GM18861 (cell line): ENCODE data around the gene INAVA.
"Not testable (repeated sequence)": the region's sequence is repeated elsewhere in the genome, so short reads cannot be mapped to it uniquely, and the experiment has no call there.

ENCODE experiments used
- ATAC-seq: cut with Tn5 transposase; IDR thresholded peaks from one replicate; pipeline ENCODE4 v1.9.1; 2021; ENCODE audit not compliant: unreplicated experiment

Gene INAVA

GRCh38 chr1:200917291-200917817 lies 22.7 kb downstream of the INAVA start:
- ATAC-seq: no peak

DNA sequence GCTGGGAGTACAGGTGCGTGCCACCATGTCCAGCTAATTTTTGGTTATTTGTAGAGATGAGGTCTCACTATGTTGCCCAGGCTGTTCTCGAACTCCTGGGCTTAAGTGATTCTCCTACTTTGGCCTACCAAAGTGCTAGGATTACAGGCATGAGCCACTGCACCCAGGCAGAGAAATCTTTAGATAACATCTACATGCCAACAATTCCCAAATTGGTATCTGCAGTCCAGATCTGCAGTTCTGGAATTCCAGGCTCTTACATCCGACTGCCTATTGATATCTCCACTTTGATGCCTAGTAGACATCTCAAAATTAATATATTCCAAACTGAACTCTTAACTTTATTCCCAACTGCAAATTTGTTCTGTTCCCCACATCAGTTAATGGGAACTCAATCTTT lies 23.3 kb downstream of the INAVA start:
- no peak for ATAC-seq

GRCh38 chr1:200919386-200919785 lies 24.7 kb downstream of the INAVA start:
- ATAC-seq: no peak

- ATAC-seq: no peak
Observed at GRCh38 chr1:200921571-200922110, 26.9 kb downstream of the INAVA start.

GRCh38 chr1:200922406-200922805 lies 27.7 kb downstream of the INAVA start:
- no peak for ATAC-seq

GRCh38 chr1:200923601-200924000 lies 28.9 kb downstream of the INAVA start:
- ATAC-seq: no peak

- ATAC-seq: no peak
Observed at GRCh38 chr1:200925831-200926230, 31.1 kb downstream of the INAVA start.

DNA sequence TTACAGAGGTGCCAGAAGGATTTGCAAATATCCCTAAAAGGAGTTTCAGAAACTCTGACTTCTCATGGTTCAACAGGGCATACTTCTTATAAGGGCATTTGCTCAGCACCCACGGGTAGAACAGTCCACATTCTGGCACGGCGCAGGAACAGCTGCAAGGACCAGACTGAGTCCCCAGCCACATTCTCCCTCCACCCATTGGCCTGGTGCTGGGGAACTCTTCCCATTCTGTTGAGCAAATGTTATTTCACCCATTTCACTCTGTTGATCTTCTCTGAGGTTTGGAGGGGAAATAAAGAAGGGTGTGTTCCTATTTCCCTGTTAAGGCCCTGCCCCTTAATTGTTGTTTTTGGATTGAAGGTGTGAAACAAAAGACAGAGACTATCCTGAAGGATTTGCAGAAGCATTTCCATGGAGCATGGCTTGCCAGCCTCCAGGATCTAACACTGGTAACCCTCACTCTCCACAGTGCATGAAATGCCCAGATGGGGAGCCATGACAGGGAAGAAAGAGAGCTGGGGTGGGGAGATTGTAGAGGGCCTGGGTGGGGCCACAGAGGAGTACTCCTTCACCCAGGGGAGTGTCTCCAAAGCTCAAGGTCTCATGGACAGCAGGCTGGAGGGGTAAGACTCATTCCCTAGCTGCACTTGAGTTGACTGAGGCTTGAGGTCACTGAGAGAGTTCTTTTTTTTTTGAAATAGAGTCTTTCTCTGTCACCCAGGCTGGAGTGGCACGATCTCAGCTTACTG lies 35.0 kb downstream of the INAVA start:
- ATAC-seq: no peak

DNA sequence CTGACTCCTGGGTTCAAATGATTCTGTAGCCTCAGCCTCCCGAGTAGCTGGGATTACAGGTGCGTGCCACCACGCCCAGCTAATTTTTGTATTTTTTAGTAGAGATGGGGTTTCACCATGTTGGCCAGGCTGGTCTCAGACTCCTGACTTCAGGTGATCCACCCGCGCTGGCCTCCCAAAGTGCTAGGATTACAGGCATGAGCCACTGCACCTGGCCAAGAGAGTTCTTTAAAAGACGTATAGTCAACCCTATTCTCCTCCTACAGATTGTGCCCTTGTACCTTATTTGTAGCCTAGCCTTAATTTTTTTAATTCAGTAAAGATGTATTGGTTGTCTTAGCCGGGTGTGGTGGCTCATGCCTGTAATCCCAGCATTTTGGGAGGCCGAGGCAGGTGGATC lies 35.6 kb downstream of the INAVA start:
- ATAC-seq: not testable (repeated sequence)

DNA sequence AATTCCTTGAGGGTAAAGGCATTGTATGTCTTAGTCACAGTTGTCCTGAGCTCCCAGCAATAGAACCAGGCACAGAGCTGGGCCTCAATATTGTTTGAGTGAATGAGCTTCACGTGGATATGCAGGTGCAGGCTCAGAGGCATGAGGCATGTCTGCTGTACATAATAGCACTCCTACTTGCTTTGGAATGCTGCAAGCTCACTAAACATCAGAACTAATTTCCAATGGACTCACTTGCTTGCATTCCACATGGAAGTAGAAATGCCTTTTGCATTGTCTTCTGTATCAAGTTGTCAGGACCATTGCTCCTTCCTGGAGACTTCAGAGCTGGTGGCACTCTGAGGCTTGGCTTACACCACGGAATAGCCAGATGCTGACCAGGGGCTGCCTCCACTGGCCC lies 37.1 kb downstream of the INAVA start:
- no peak for ATAC-seq

DNA sequence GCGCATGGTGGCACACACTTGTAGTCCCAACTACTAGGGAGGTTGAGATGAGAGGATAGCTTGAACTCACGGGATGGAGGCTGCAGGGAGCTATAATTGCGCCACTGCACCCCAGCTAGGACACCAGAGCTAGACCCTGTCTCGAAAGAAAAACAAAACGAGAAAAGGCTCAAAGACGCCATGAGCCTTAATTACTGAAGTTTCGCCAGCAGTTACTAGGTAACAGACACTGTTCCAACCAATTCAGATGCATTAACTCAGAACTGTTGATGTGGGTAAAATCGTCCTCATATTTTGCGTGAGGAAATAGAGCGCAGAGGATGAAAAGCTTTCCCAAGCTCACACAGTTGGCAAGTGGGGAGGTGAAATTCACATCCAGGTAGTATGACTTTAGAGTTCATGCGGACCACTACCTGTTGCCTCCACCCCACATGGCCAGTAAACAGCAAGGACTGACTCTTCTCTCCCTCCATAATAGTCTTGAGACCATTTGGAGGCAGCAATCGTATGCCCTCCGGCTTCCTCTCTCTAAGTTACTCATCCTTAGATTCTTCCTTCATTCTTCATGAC lies 40.1 kb downstream of the INAVA start:
- no peak for ATAC-seq

GRCh38 chr1:200935286-200935962 lies 40.7 kb downstream of the INAVA start:
- not testable (repeated sequence) for ATAC-seq

- no peak for ATAC-seq
Observed at GRCh38 chr1:200938955-200939354, 44.3 kb downstream of the INAVA start.

GRCh38 chr1:200945111-200945510 lies 50.4 kb downstream of the INAVA start:
- ATAC-seq: no peak

DNA sequence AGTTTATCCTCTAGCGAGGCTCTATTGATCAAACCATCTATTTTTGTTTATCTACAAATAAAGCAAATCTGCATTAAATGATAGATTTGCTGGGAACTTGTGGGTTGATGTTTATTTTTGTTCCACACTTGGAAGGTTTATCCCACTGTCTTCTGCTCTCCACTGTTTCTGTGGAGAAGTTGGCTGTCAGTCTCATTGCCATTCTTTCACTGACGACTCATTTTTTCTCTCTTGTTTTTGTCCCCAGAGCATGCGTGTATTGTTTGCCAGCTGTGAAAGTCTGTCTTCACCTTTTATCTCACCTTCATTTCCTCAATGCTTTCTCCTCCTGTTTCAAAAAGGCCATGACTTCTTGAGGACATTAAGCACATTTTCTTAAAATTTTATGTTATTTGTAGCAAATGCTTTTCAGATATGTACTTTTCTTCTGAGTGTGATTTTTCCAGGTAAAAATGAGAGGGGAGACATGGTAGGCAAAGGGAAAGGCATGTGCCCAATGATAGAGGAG lies 52.4 kb downstream of the INAVA start:
- ATAC-seq: no peak

DNA sequence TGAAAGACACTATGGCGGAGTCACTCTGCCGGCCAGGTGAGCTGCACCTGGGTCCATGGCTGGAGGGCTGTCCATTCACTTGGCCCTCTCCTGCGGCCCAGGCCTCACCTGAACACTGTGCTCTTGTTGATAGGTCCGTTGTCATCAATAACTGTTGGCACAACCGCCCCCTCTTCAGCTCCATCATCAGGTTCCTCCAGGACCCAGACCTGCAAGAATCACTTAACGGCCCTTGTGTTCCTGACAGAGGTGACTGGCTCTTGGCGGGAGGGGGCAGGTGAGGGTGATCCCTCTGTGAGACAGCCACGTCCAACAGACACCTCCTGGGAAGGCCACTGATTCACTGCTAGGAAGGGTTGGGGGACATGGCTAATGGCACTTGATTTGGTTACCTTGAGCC lies 54.9 kb downstream of the INAVA start:
- no peak for ATAC-seq

- ATAC-seq: no peak
Observed at GRCh38 chr1:200951016-200951415, 56.3 kb downstream of the INAVA start.

- ATAC-seq: no peak
Observed at GRCh38 chr1:200954434-200954833, 59.7 kb downstream of the INAVA start.

- no peak for ATAC-seq
Observed at GRCh38 chr1:200958597-200958996, 63.9 kb downstream of the INAVA start.

GRCh38 chr1:200959411-200959921 lies 64.8 kb downstream of the INAVA start:
- no peak for ATAC-seq

GRCh38 chr1:200960236-200960947 lies 65.7 kb downstream of the INAVA start:
- no peak for ATAC-seq
